ENCODE measurements around the gene NIPSNAP2. TPM values are rescaled to one million over a fixed set of nuclear protein-coding genes. Genes with fewer than 3 reads are reported as not detected.
"Not testable (repeated sequence)": the region's sequence is repeated elsewhere in the genome, so short reads cannot be mapped to it uniquely, and the experiment has no call there.

Gene NIPSNAP2
- polyA plus RNA-seq (2013, experiment 1 of 2; ENCODE audit: insufficient read length): 57.0 TPM
- polyA plus RNA-seq (2013, experiment 2 of 2; ENCODE audit: insufficient read length): 61.0 TPM

GRCh38 chr7:55964261-55965099 lies at the start of gene NIPSNAP2:
Gene NIPSNAP2 (plus strand): TSS chr7:55964585. CDS start chr7:55964610, 25 bp downstream.
- peak; percentile 68 for DNase-seq

- no peak for DNase-seq
Measured at GRCh38 chr7:55917771-55918170, 46.6 kb upstream of the NIPSNAP2 start.

GRCh38 chr7:55928006-55928767 lies 36.2 kb upstream of the NIPSNAP2 start:
- no peak for DNase-seq

GRCh38 chr7:55931421-55932151 lies 32.8 kb upstream of the NIPSNAP2 start:
- DNase-seq: no peak

GRCh38 chr7:55939514-55940123 lies 24.8 kb upstream of the NIPSNAP2 start:
- DNase-seq: no peak

- DNase-seq: no peak
Measured at GRCh38 chr7:55946545-55946944, 17.8 kb upstream of the NIPSNAP2 start.

GRCh38 chr7:55951637-55952351 lies 12.6 kb upstream of the NIPSNAP2 start, which contains the start of gene MRPS17:
Gene MRPS17 (plus strand): TSS chr7:55951877. CDS start chr7:55953196, 1,319 bp downstream.
- peak; percentile 82 for DNase-seq

GRCh38 chr7:55952352-55952671 lies 12.1 kb upstream of the NIPSNAP2 start:
- not testable (repeated sequence) for DNase-seq

GRCh38 chr7:55953707-55954475 lies 10.5 kb upstream of the NIPSNAP2 start:
- DNase-seq: no peak

- DNase-seq: no peak
Measured at GRCh38 chr7:55957190-55957589, 7.2 kb upstream of the NIPSNAP2 start.

- peak; percentile 51 for DNase-seq
Measured at GRCh38 chr7:55962014-55962413, 2.4 kb upstream of the NIPSNAP2 start.

- DNase-seq: no peak
Measured at GRCh38 chr7:55963584-55964168, 709 bp upstream of the NIPSNAP2 start.

- DNase-seq: no peak
Measured at GRCh38 chr7:55965100-55965470, 700 bp downstream of the NIPSNAP2 start.

- peak; percentile 48 for DNase-seq
Measured at GRCh38 chr7:55965805-55966421, 1.5 kb downstream of the NIPSNAP2 start.

- DNase-seq: no peak
Measured at GRCh38 chr7:55966851-55967250, 2.5 kb downstream of the NIPSNAP2 start.

GRCh38 chr7:55969391-55969790 lies 5.0 kb downstream of the NIPSNAP2 start:
- DNase-seq: no peak

GRCh38 chr7:55970561-55970960 lies 6.2 kb downstream of the NIPSNAP2 start:
- DNase-seq: no peak

- no peak for DNase-seq
Measured at GRCh38 chr7:55970978-55971377, 6.6 kb downstream of the NIPSNAP2 start.

GRCh38 chr7:55973747-55974250 lies 9.4 kb downstream of the NIPSNAP2 start:
- no peak for DNase-seq

Data from fibroblast of skin of scalp (primary cell).